ENCODE results near the gene HDAC4. TPM values are rescaled to one million over a fixed set of nuclear protein-coding genes. Genes with fewer than 3 reads are reported as not detected.
A peak's percentile ranks its signal among the peaks of the same experiment; 100 is the strongest.

Gene HDAC4
- total and polyA plus RNA-seq, 2 of the 8 experiments (the other 6 are each of a cell fraction or from before 2014, with no cell fraction given): 15.4 to 31.5 TPM

DNA sequence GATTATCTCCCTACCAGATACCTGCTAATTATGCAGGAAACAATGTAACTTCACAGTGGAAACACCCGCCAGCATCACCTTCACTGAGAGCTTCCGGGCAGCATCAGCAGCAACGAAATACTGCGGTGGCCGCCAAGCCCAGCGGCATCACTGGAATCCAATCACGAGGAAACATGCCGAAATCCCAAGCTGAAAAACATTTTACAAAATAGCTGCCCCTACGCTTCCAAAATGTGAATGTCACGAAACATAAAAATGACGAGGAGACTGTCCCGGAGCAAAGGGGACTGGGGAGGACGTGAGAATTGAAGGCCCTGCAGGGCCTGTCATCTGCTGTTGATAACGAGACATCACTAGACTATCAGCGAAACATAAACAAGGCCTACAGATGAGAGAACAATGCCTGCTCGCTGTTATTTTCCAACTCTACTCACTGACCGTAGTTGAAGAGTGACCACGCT lies 82.6 kb downstream of the HDAC4 start:
- Histone ChIP-seq H3K79me2 (ENCODE audit: control insufficient read depth in 1 of 2, insufficient read depth in 2 of 2, low read length in 2 of 2) (peaks cover 0 to 92% of the 10 kb centered on the region in 2 experiments; a peak in 2 of 4 replicates), H3K23ac (ENCODE audit: insufficient read length) (no peak overlapping the region), H4K8ac (ENCODE audit: extremely low read depth, insufficient read depth, low read length) (no peak overlapping the region)
- TF ChIP-seq CBX8 (IDR thresholded peaks at IDR 0.05; ENCODE audit: borderline replicate concordance, low read depth, low read length) (no peak), POU5F1 (IDR thresholded peaks at IDR 0.05; ENCODE audit: low read depth, low read length) (no peak), SUZ12 (IDR thresholded peaks at IDR 0.05; ENCODE audit: low read length) (no peak)

More for the DNA sequence above, 82.6 kb downstream of the HDAC4 start:
- Histone ChIP-seq H3K9me3 (ENCODE audit: insufficient read depth in 2 of 2, low read depth in 1 of 2, low read length in 1 of 2) (peaks cover 4 to 11% of the 10 kb centered on the region in 2 experiments; a peak in 3 of 4 replicates), H3K4me1 (replicated peaks in 1 of 4; ENCODE audit: control insufficient read depth in 3 of 4, insufficient read depth in 4 of 4, low read length in 3 of 4) (no peaks in the 10 kb centered on the region), H2BK20ac (ENCODE audit: low read length) (no peak overlapping the region), H3K79me1 (ENCODE audit: low read depth, low read length) (peaks cover 11% of the 10 kb centered on the region), H4K20me1 (replicated peaks in 1 of 2; ENCODE audit: control insufficient read depth in 1 of 2, insufficient read depth in 2 of 2, low read length in 2 of 2) (no peaks in the 10 kb centered on the region), H3K4me2 (ENCODE audit: insufficient read depth in 1 of 2, low read depth in 2 of 2, low read length in 2 of 2) (no peak overlapping the region), H2BK15ac (ENCODE audit: low read length) (no peak overlapping the region), H2AK5ac (ENCODE audit: low read depth, low read length) (no peak overlapping the region), H3K56ac (replicated peaks; ENCODE audit: insufficient read length, low read depth, low read length) (no peak overlapping the region), H4K5ac (ENCODE audit: insufficient read length, low read depth, low read length) (no peak overlapping the region), H3K23me2 (ENCODE audit: low read depth, low read length) (no peaks in the 10 kb centered on the region), H3K4ac (replicated peaks; ENCODE audit: insufficient read length, low read depth, low read length) (no peak overlapping the region), H3K18ac (ENCODE audit: extremely low read depth, low read length) (no peak overlapping the region), H3K27me3 (replicated peaks in 1 of 4; ENCODE audit: control insufficient read depth in 3 of 4, extremely low read depth in 1 of 4, insufficient read depth in 3 of 4, low read length in 3 of 4) (no peaks in the 10 kb centered on the region), H4K91ac (replicated peaks; ENCODE audit: insufficient read length, low read length) (no peak overlapping the region), H2BK12ac (ENCODE audit: low read depth, low read length) (no peak overlapping the region), H2AFZ (ENCODE audit: low read length) (no peak overlapping the region), H3K36me3 (ENCODE audit: control insufficient read depth in 2 of 4, insufficient read depth in 4 of 4, low read length in 3 of 4) (peaks cover 0 to 5% (median 0%) of the 10 kb centered on the region in 4 experiments; a peak in 2 of 8 replicates), H3K4me3 (ENCODE audit: extremely low read depth in 1 of 4, insufficient read depth in 2 of 4, low read depth in 3 of 4, low read length in 4 of 4) (no peak overlapping the region), H3K27ac (ENCODE audit: low read depth, low read length) (no peak overlapping the region), H2BK120ac (replicated peaks; ENCODE audit: low read depth, low read length) (no peak overlapping the region), H3K14ac (ENCODE audit: insufficient read length) (no peak overlapping the region), H3K9ac (replicated peaks in 1 of 4; ENCODE audit: extremely low read depth in 1 of 4, low read depth in 3 of 4, low read length in 3 of 4) (no peak overlapping the region), H2BK5ac (ENCODE audit: low read depth, low read length) (no peak overlapping the region)
- ChIA-PET POLR2A (ENCODE audit: partially characterized antibody) (no interaction called here), CTCF (ENCODE audit: partially characterized antibody) (interaction anchor here (0.7 to 0.9 kb wide), 2 partner anchors 46 to 174 kb away, joined by 3 read pairs; no protein-coding TSS in a partner anchor)
- DNase-seq (ENCODE audit: low read depth in 1 of 2, low spot score in 2 of 2) (peak in 1 of 2 experiments; percentile 20), FAIRE-seq (no peak)
- 95% methylated on average over 18 of the region's 18 CpGs; no CpG with 5 or more reads in 1 of the 2 experiments for WGBS, 2 experiments (ENCODE audit: extremely low coverage in 1 of 2, insufficient coverage in 1 of 2, insufficient read length in 1 of 2, insufficient replicate concordance in 2 of 2, low coverage in 1 of 2, low lambda C conversion rate in 2 of 2, missing lambda C conversion rate in 1 of 2)

Data from H1 (cell line).